OCI-LY1 (cell line): ENCODE results near the gene CD300A.

ENCODE experiments used
- CTCF ChIP-seq: fragments of 200-600 bp; sonication (generic), shearing (Covaris generic); IDR thresholded peaks from 2 replicates; pipeline ENCODE4 v1.5.1; 2017; ENCODE audit warnings: mild to moderate bottlenecking, antibody characterized with exemption, low read length, moderate library complexity, mixed read lengths
- EZH2 ChIP-seq: fragments of 200-600 bp; sonication (generic), shearing (Covaris generic); IDR thresholded peaks from 2 replicates; pipeline ENCODE4 v1.8.0; 2017; ENCODE audit warnings: borderline replicate concordance, mixed run types, mild to moderate bottlenecking, antibody characterized with exemption, low read length, moderate library complexity, mixed read lengths

DNA sequence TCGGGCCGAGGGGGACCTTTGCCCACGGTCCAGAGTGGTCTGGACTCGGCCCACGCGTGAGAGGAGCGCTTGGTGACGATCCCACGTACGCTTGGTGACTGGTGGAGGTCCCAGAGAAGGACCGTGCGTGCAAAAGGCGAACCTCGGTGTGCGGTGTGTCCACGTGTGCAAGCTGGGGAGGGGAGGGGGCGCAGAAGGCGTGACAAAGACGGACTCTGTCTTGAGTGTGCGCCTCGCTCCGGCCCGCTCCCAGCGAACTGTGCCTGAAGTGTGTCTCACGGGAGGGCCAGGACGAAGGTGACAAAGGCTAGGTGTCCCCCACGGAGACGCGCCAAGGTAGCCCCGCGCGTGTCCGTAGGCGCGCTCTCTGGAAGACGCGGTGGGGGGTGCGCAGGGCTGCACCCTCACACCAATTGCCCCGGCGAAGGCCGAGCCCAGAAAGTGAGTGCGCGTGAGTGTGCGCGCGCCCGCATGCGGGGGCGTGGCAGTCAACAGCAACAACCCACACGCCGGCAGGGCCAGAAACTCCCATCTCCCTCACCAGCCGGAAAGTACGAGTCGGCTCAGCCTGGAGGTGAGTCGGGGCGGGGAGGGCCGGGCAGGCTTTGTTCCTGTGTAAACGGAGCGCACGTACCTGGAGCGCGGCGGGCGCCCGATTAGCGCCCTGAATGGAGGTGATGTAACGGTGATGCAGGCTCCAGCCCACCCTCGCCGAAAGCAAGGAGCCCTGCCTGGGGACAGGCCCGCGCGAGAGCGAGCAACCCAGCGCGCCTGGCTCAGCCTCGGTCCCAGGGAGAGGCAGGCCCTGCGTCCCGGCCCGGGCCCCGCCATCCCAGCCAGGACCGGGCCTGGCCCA is 34.6 kb upstream of the CD300A start, which contains the start of gene GPRC5C:
- no peak for TF ChIP-seq CTCF
- no peak for TF ChIP-seq EZH2
